Measurements from ENCODE around the gene LRRC10B.

The LRRC10B gene

DNA sequence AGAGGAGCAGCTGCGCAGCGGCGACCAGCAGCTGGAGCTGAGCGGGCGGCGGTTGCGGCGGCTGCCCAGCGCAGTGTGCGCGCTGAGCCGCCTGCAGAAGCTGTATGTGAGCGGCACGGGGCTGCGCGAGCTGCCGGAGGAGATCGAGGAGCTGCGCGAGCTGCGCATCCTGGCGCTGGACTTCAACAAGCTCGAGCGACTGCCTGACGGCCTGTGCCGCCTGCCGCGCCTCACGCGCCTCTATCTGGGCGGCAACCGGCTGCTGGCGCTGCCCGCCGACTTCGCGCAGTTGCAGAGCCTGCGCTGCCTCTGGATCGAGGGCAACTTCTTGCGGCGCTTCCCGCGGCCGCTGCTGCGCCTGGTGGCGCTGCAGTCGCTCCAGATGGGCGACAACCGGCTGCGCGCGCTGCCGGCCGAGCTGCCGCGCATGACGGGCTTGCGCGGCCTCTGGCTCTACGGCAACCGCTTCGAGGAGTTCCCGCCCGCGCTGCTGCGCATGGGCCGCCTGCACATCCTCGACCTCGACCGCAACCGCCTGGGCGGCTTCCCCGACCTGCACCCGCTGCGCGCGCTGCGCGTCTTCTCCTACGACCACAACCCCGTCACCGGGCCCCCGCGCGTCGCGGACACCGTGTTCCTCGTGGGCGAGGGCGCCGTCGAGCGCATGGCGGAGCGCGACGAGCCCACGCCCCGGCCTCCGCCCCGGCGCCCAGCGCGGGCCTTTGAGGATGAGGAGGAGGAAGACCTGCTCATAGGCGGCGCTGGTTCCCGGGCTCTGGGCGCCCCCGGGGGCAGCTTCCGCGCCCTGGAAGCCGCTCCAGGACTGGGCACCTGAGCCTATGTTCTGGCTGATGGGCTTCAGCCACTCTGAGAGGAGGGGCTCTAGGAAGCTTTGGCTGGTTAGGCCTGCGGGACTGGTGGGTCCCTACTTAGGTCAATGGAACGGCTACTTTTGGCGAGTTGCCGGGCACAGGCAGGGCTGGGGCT, 787 bp downstream of the LRRC10B start:
- DNase-seq (ENCODE audit: low read depth): peak; percentile 73

DNA sequence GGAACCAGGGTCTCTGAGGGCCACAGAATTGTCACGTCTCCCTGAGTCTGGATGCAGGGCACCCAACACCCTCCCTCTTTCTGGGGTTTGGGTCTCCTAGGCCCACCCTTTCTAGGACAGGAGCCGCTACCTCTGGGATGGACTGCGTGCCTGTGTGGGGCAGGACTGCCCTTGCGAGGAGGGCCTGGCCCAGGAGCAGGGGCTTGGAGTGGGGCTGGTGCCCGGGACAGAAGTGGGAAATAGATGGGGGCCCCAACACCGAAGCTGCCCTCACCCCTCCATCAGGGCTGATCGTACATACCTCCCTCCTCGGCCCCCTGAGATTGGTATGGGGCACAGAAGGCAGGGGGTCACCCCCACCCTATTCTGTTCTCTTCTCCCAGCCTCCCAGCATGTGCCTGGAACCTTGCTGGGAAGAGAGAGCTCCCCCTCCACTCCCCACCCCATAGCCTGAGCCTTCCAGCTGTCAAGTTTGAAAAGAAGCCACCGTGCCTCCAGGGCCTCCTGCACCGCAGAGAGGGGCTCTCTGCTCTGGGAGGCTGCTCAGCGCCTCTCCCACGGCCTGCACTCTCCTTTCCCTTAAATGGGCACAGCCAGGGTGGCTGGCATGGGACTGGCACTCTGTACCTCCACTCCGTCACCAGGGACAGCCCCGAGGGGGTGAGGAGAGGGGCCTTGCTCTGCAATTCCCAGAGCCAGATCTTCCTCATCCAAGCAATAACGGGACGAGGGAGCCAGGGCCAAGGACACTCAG, 1.8 kb downstream of the LRRC10B start:
- DNase-seq (ENCODE audit: low read depth): no peak

DNA sequence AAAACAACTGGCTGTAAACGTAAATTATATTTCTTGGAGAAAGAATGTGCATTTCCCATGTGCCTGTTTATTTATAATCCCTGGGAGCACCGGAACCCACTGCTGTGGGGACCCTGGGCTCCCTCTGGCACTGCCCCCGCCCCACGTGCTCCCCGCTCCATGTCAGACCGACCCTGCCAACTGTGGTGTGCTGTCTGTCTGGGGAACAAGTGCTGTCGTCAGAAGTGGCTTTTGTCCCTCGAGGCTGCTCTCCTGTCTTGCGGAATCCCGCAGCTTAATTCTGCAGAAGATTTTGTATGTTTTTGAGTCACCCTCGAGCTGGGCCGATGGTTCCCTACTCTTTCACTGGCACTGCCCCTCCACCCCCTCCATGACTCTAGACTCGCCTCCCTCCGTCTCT, 2.4 kb downstream of the LRRC10B start:
- no peak for DNase-seq (ENCODE audit: low read depth)

DNA sequence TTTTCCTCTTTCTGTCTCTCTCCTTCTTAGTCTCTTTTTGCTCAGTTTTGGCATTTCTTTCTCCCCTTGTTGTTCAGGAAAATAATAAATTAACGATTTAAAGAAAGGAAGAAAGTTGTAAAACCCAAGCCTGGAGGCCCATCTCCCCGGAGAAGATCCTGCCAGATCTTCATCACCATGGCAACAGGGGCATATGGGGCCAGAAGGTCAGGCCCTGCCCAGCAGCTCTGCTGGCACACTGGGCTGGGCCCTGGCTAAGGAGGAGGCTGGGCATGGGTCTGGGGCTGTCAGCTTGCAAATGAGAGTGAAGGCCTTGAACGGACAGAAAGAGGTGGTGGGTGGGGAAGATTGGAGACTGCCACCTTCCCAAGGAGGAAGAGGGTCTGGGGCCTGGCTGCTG, 2.8 kb downstream of the LRRC10B start:
- no peak for DNase-seq (ENCODE audit: low read depth)

DNA sequence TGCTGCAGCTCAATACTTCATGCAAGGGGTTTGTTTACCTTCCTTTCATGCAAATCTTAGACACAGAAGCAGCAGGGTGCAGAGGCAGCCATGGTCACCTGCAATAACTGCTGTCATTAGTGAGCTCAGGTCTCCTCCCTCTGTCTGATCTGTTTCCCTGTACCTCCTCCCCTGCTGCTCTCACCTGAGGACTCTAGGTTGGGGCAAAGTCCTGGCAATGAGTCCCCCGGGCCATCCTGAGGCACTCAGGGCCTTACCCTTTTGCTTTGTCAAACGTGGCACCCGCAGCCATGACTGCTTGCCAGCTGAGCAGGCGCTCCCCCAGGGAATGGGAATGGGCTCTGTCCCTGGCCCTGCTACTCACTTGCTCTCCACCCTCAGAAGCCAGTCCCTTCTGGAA, 3.9 kb downstream of the LRRC10B start:
- DNase-seq (ENCODE audit: low read depth): no peak

DNA sequence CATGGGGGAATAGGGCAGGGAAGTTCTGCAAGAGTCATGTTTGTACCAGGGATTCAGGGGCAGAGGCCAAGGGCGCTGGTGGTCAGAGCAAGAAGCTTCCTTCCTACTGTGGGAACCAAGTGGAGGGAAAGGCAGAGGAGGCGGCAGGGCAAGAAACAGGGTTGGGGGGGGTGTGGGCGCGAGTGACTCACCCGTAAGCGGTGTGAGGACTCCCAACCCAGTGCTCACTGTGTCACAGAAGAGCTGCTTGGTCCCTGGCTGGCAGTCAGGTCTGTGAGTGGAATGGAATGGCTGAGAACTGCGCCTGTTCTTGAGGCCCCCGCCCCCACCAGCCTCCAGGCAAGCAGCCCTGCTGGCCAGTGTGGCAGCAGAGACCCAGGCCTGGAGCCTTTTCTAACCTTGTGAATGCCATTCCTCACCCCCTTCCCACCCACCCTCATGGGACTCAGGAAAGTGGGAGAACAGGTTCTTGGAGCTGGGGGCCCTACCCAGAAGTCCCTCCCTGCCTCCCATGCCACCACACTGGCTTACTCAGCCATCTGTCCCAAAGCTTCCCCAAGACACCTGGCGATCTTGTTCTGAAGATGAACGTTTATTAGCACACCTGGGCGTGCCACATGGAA, 4.7 kb downstream of the LRRC10B start:
- DNase-seq (ENCODE audit: low read depth): no peak

DNA sequence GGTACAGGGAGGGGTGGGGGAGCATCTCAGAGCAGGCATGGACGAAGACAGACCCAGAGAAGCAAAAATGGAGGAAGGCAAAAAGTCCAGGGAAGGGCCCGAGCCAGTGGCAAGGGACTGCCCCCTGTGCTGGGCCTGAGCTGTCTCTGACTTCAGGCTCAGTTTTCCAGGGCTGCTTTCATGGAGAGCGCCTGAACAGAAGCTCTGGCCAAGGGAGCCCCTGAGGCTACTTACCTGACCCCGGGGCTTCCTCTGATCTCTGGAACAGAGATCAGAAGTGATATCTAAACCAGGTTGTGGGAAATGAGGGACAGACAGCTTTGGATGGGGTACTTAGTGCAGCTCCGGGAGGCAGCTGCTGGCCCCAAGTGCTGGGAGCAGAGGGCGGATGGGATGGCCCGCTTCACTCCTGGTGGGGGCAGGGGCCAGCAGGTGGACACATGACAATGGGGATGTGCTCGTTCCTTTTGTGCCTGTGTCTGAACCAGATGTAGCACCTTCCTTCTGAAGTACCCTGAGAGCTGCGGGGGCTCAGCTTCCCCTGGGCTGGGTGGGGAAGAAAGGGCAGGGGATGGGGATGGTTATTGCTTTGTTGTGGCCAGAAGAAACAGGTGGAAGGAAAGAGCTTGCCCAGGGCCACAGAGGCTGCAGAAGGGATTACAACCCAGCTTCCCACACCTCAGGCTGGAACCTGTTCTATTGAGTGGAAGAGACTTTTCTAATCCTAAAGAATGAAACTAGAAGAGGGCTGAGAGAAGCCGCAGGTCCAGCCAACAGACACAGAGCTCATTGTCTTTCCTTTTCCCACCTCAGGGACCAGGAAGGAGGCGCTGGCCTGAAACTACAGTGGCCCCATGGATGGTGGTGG, 5.7 kb downstream of the LRRC10B start:
- DNase-seq (ENCODE audit: low read depth): no peak

DNA sequence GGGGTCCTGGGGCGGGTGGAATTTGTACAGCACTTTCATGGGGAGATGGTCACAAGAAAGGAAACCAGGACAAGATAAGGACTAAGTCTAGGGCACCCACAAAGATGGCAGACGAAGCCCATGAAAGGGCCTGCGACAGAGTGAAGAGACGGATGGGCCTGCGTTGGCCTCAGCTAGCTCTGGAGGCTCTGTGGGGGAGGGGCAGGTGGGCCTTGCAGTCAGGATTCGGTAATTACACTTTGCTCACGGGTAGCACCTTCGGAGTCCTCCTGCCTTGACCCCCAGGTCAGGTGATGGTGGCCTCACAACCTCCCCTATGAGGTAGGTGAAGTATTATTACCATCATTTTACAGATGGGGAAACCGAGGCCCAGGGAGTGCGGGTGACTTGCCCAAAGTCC, 7.1 kb downstream of the LRRC10B start:
- DNase-seq (ENCODE audit: low read depth): no peak

DNA sequence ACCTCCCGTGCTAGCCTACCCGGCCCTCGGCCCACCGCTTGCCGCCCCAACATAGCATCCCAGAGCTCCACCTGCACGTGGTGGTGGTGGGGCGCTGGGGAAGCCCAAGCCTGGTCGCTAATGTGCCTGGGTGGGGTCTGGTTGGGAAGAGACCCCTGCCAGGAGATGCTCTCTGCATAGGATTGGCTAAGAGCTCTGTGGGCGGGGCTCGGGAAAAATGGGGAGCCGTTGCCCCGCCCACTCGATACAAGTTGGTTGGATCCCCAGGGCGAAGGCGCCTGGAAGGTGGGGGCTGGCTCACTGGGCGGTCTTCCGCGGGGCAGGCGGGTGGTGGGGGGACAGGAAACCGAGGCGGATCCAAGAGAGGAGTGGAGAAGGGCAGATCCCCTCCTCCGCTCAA, 7.6 kb downstream of the LRRC10B start:
- no peak for DNase-seq (ENCODE audit: low read depth)

DNA sequence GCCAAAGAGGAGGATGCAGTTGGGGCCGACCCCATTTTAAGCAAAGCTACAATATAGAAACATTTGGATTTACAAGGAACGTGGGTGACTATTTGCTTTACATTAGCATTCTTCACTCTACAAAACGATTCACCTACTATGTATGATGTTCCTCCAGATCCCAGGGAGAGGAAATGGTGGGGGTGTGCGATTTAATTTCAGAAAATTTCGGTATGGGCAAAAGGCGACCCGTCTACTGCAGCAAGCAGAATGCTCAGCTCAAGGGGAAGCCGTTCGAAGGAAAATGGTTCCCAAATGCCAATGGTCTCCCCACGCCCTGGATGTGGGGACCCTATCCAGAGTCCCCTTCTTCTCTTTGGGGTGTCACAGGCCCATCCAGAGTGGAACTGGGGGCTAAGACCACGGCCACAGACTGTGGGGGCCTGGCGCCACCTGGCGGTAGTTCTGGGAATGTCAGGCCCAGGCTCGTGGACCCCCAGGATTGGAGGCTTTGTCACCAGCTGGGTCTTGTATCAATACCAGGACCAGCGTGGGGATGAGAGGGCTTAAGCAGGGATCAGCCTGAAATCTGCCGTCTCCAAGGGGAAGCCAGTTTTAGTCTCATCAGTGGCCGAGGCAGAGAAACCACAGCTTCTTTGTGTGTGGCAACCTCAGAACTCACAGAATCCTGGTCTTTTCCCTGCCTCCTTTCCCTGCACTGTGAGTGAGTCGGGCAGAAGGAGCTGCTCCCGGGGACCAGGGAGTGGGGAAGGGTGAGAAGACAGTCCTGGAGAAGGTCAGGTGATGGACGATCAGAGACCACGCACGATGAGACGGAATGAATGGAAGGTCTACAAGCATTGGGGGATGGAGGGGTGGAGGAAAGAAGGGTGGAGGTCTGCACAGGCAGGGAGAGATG, 8.4 kb downstream of the LRRC10B start:
- DNase-seq (ENCODE audit: low read depth): peak; percentile 33

DNA sequence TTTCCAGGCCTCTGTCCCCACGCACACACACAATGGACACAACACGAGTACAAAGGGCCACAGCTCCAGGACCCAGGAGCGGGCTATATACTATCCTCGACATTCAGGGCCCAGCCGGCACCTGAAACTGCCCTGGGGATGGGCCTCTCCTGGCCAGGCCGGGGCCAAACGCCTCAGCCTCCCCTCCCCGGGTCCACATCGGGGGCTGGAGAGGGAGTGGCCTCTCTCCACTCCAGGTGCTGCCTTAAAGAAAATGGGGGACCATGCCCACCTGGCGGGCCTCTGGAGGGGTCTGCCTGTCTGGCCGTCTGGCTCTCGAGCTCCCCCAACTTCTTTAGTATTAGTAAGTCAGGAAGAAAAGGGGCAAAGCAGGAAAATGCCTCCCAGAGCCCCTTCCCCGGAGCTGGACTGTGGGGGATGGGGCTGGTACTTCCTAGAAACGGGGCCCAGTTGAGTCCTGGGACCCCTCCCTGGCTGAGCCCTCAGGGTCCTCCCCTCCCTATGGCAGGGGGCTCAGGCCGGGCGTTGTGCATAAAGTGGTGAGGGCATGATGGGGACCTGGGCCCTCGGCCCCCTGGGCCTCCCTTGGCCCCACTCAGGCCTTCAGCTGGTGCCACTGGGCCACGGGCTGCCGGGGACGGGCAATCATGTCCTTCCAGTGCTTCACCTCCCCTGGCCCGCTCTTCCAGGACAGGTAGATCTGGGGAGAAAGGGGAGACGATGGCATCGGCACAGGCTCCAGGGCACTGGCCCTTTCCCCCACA, 9.7 kb downstream of the LRRC10B start:
- DNase-seq (ENCODE audit: low read depth): no peak

DNA sequence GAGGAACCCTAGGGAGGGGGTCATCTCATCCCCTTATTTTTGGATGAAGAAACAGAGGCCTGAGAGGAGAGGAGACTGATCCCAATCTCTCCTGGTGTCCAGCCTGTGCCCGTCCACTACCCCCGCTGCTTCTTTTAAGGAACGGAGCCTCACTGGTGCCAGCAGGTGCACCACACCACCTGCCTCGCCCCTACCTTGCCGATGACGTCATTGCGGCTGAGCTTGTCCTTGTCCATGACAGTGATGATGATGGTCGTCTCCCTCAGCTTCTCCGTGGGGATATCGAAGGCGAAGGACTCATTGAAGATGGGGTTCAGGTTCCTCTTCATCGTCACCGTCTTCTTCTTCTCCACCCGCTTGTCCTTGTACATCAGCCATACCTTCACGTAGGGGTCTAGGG, 14.3 kb downstream of the LRRC10B start:
- DNase-seq (ENCODE audit: low read depth): no peak

DNA sequence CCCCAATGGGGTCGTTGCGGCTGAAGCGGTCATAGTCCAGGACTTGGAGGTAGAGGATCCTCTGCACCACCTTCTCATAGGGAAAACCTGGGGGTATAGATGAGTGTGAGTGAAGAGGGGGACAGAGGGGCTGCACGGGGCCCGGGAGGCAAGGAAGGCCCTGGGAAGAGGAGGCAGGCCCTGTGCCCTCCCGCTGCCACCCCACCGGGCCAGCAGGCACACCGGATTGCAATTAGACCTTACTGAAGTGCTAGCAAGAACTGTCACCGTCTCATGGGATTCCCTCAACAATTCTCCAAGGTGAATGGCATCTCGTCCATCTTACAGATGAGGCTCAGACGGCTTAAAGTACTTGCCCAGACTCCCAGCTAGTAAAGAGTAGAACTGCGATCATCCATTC, 15.9 kb downstream of the LRRC10B start:
- no peak for DNase-seq (ENCODE audit: low read depth)

DNA sequence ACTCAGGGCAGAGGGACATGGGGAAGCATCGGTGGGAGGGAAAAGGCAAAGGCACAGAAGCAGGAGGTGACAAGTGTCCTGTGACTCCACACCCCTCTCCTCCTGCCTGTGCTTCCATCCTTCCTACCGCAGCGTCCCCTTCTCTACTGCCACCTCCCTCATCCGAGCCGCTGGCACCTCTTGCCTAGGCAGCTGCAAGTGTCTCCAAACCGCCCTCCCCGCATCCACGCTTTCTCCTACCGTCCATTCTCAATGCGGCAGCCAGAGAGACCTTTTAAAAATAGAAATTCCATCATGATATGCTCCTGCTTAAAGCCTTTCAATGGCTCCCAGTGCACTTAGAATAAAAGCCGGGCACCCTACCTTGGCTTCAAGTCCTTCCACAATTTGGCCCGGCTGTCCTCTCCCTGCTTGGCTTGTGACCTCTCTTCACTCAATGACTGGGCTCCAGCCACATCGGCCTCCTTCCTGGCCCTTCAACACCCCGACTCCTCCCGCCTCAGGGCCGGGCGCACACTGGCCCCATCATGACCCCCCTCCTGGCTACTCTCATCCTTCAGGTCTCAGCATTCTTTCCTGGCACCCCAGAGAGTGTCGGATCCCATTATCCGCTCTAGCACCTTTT, 16.5 kb downstream of the LRRC10B start:
- no peak for DNase-seq (ENCODE audit: low read depth)

DNA sequence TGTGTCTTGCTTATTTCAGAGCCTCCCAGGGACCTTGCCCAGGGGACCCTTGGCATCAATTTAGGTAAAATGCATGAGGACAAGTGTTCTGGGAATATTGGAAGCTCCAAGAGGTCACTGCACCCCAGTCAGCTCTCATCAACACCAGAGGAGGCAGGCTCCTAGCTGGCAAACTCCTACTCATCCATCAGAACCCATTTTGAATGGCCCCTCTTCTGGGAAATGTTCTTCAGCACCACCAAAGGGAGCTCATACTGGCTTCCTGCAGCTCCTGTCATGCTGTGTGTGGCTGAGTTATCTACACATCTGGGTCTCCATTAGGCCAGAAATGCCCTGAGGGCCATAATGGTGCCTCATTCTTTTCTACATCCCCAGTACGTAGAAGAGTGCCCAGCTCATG, 17.7 kb downstream of the LRRC10B start:
- DNase-seq (ENCODE audit: low read depth): no peak

DNA sequence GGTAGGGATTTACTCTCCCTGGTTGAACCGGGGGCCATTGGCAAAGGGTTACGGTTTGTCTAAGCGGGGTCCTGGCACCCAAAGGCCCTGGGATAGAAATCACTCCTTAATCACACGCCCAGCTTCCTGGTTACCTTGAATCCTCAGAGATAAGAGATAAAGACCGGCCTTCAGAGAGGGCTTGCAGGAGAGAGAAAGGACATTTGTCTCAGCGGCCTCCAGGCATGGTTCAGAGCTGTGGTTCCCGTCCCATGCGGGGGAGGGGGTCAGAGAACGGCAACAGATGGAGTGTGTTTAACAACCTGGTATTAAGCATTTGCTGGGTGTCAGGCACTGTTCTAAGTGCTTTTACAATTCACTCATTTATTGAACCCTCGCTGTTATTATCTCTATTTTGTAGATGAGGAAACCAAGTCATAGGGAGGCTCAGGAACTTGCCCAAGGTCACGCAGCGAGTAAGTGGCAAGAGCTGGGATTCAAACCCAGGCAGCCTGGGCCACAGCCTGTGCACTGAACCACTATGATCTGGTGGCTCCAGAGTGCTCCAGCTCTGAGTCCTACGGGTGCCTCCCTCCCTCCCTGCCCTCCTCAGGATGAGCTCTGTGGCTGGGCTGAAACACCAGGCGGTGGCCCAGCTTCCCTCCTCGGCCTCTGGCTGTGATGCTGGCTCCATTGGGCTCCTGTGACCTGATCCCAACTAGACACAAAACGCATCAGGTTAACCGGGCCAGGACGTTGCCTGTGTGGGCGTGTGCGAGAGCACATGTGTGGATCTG, 18.6 kb downstream of the LRRC10B start:
- no peak for DNase-seq (ENCODE audit: low read depth)

DNA sequence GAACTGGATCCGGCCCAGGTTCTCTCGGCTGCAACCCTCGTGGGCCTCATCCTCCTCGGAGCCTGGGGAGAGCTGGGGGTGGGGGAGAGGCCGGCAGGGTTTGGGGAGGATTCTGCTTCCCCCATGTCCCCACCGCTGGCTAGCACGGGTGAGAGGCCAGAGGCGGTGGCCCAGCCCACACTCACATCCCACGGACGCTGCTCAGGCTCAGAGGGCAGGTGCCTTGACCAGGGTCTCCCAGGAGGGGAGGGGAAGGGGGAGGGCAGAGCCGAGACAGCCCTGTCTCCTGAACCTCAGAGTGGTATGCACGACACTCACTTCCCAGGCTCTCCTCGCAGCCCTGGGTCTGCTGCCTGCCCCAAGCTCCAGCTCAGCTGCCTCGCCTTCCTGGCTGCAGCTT, 19.6 kb downstream of the LRRC10B start:
- DNase-seq (ENCODE audit: low read depth): no peak

DNA sequence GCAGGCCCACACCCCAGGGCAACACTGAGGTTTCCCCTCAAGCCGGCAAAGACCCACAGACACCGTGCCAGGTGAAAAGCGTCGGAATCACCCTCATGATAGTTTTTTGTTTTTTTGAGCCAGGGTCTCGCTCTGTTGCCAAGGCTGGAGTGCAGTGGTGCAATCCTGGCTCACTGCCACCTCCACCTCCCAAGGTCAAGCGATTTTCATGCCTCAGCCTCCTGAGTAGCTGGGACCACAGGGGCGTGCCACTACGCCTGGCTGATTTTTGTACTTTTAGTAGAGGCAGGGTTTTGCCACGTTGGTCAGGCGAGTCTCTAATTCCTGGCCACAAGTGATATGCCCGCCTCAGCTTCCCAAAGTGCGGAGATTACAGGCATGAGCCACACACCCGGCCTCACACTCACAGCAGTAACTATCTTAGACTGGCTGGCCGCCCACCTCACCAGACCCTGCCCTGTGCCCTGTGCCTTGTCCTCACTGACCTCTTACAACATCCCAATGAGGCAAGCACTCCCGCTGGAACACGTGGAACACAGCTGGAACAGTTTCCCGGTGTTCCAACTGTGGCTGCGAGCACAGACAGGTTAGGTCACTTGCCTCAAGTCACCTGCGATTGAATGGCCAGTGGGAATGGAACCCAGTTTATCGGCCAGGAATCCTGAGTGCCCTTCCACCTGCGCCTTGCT, 21.1 kb downstream of the LRRC10B start:
- no peak for DNase-seq (ENCODE audit: low read depth)
